ENCODE data around the gene SHOC2.

- TF ChIP-seq YY1 (IDR thresholded peaks at IDR 0.05; ENCODE audit: low read depth), result no peak
- TF ChIP-seq, protein P1, sequence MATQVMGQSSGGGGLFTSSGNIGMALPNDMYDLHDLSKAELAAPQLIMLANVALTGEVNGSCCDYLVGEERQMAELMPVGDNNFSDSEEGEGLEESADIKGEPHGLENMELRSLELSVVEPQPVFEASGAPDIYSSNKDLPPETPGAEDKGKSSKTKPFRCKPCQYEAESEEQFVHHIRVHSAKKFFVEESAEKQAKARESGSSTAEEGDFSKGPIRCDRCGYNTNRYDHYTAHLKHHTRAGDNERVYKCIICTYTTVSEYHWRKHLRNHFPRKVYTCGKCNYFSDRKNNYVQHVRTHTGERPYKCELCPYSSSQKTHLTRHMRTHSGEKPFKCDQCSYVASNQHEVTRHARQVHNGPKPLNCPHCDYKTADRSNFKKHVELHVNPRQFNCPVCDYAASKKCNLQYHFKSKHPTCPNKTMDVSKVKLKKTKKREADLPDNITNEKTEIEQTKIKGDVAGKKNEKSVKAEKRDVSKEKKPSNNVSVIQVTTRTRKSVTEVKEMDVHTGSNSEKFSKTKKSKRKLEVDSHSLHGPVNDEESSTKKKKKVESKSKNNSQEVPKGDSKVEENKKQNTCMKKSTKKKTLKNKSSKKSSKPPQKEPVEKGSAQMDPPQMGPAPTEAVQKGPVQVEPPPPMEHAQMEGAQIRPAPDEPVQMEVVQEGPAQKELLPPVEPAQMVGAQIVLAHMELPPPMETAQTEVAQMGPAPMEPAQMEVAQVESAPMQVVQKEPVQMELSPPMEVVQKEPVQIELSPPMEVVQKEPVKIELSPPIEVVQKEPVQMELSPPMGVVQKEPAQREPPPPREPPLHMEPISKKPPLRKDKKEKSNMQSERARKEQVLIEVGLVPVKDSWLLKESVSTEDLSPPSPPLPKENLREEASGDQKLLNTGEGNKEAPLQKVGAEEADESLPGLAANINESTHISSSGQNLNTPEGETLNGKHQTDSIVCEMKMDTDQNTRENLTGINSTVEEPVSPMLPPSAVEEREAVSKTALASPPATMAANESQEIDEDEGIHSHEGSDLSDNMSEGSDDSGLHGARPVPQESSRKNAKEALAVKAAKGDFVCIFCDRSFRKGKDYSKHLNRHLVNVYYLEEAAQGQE (IDR thresholded peaks at IDR 0.05; ENCODE audit: low read depth), result no peak
- no peak for TF ChIP-seq CEBPB (IDR thresholded peaks at IDR 0.05)
Measured at GRCh38 chr10:110979611-110980010, 60.2 kb downstream of the SHOC2 start.

All from Ishikawa (cell line).